Transverse colon (tissue), 4 donors: ENCODE data around the gene UIMC1. TPM values are rescaled to one million over a fixed set of nuclear protein-coding genes. Genes with fewer than 3 reads are reported as not detected.

Source experiments
- DNase-seq: peaks from one replicate; pipeline ENCODE4 v3.0.0-alpha.2; 2019
- H3K27ac ChIP-seq, 4 donors: fragments of 200-600 bp; sonication (generic); 2 replicates each; pipeline ENCODE4 v1.5.1; 2016 to 2018; ENCODE audit warnings: inconsistent platforms in 4 of 4
- H3K27me3 ChIP-seq: fragments of 200-600 bp; sonication (generic); 2 replicates; pipeline ENCODE4 v1.5.1; 2017; ENCODE audit warnings: inconsistent platforms
- H3K36me3 ChIP-seq, 4 donors: fragments of 200-600 bp; sonication (generic); 2 replicates each; pipeline ENCODE4 v1.5.1; 2017 to 2019; ENCODE audit warnings: inconsistent platforms in 4 of 4
- H3K4me1 ChIP-seq, 4 donors: fragments of 200-600 bp; sonication (generic); 2 replicates each; pipeline ENCODE4 v1.5.1; 2017 to 2020; ENCODE audit warnings: inconsistent platforms in 4 of 4
- H3K4me3 ChIP-seq, 4 donors: fragments of 200-600 bp; sonication (generic); 1 replicate in 1 of 4; 2 replicates in 3 of 4; pipeline versions ENCODE4 v1.5.1 to v1.6.1; 2017 to 2019; ENCODE audit warnings: inconsistent platforms in 4 of 4
- H3K9me3 ChIP-seq, 2 donors: fragments of 200-600 bp; sonication (generic); 2 replicates each; pipeline ENCODE4 v1.5.1; 2017 to 2019; ENCODE audit warnings: inconsistent platforms in 2 of 2
- CTCF ChIP-seq, 5 experiments: fragments of 200-600 bp in 3 of 5; fragments of 450-650 bp in 2 of 5; sonication (generic) in 3 of 5; IDR thresholded peaks; 1 replicate in 2 of 5; 2 replicates in 3 of 5; pipeline ENCODE4 v1.5.1; 2016 to 2017; ENCODE audit warnings: antibody characterized with exemption in 5 of 5, inconsistent platforms in 3 of 5, mild to moderate bottlenecking in 2 of 5, moderate library complexity in 1 of 5
- EP300 ChIP-seq: sonication (generic); formaldehyde crosslinking; IDR thresholded peaks from one replicate; pipeline ENCODE4 v1.6.1; 2017; ENCODE audit warnings: antibody characterized with exemption, low read depth
- POLR2A ChIP-seq: fragments of 450-650 bp; IDR thresholded peaks from one replicate; pipeline ENCODE4 v1.6.1; 2016; ENCODE audit warnings: antibody characterized with exemption, mild to moderate bottlenecking, moderate library complexity
- POLR2AphosphoS5 ChIP-seq, 3 donors: sonication (generic); formaldehyde crosslinking; IDR thresholded peaks; one replicate each; pipeline ENCODE4 v1.6.1; 2016; ENCODE audit warnings: antibody characterized with exemption in 3 of 3
- WGBS, 2 donors: methylation state at CpG; one replicate each; pipeline ENCODE4 v1.1.5; 2018; ENCODE audit warnings: low coverage in 1 of 2; 5-methylcytosine and 5-hydroxymethylcytosine counted together
- in situ Hi-C, 4 donors: fragments of 200-750 bp; cut with MboI; loops; one replicate each; pipeline versions ENCODE4 v1.15.0 to v1.15.1; 2017; ENCODE audit warnings: low sequenced_read_pairs in 3 of 4, low pct_ligation_motif_present in 1 of 4, low pct_unique_long_range_greater_than_20kb in 1 of 4
- intact Hi-C: fragments of 100-400 bp; cut with DNase I; formaldehyde crosslinking; loops from one replicate; pipeline ENCODE4 v1.15.1; 2023; ENCODE audit warnings: low total_unique reads
- total RNA-seq, 4 donors: library from RNA; depleted of rRNA; stranded (reverse); fragments of >200 nt; gene quantifications; one replicate each; pipeline ENCODE4 v1.1.0, GENCODE V29; 2016

The UIMC1 gene
- total RNA-seq, 4 donors from 2014 or later = 25.1 to 213 (median 34.6) TPM

DNA sequence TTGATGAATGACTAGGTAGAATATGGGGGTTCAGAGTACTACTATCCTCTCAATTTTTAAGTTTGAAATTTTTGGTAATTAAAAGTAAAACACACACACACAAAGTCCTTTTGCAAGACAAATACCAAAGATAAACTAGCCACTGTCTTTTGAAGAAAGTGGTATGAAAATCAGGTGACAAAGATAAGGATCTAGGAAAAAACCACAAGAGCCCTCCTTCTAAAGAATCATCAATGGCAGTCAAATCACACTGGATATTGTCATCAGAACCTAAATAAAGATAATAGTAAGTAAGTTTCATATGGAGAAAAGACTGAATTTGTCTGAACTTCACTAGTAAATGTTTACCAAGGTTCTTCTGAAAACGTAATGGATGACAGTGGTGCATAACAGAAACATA, 76.9 kb downstream of the UIMC1 start:
- in situ Hi-C loops = no loop called here
- intact Hi-C loops = no loop called here
- Histone ChIP-seq H3K36me3 (peaks cover 0 to 15% (median 0%) of the 10 kb centered on the region in 4 donors), H3K27me3 (no peaks in the 10 kb centered on the region), H3K4me1 (no peaks in the 10 kb centered on the region), H3K4me3 (no peak overlapping the region), H3K27ac (no peak overlapping the region), H3K9me3 (no peaks in the 10 kb centered on the region)
- 85 to 88% methylated on average over 1 of the region's 1 CpG for WGBS, 2 donors
- TF ChIP-seq EP300 (no peak), POLR2A (no peak), CTCF (IDR thresholded peaks at IDR 0.05) (no peak)
- DNase-seq = no peak

DNA sequence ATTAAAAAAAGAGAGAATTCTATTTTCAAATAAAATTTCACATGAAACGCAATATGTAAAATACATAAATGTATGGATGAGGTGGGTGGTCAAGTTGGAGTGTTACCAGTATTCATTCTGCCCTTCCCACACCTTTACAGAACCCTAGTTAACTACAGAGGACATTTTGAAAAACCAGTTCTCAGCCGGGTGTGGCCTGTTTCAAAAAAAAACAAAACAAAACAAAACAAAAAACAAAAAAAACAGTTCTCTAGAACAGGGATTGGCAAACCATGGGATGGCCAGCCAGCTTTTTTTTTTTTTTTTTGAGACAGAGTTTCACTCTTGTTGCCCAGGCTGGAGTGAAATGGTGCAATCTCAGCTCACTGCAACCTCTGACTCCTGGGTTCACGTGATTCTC, 79.0 kb downstream of the UIMC1 start:
- intact Hi-C loops (no loop called here), in situ Hi-C loops (no loop called here)
- H3K4me3 ChIP-seq = no peak overlapping the region
- no peaks in the 10 kb centered on the region for H3K4me1 ChIP-seq
- H3K36me3 ChIP-seq = peaks cover 0 to 15% (median 0%) of the 10 kb centered on the region in 4 donors
- no peaks in the 10 kb centered on the region for H3K9me3 ChIP-seq
- no peak overlapping the region for H3K27ac ChIP-seq
- 88 to 93% methylated on average over 3 of the region's 3 CpGs for WGBS, 2 donors
- DNase-seq = no peak
- no peak for TF ChIP-seq EP300
- no peak for TF ChIP-seq POLR2AphosphoS5 (IDR thresholded peaks at IDR 0.05)
- no peak for TF ChIP-seq CTCF (IDR thresholded peaks at IDR 0.05)
- no peak for TF ChIP-seq POLR2A
- H3K27me3 ChIP-seq = no peaks in the 10 kb centered on the region

DNA sequence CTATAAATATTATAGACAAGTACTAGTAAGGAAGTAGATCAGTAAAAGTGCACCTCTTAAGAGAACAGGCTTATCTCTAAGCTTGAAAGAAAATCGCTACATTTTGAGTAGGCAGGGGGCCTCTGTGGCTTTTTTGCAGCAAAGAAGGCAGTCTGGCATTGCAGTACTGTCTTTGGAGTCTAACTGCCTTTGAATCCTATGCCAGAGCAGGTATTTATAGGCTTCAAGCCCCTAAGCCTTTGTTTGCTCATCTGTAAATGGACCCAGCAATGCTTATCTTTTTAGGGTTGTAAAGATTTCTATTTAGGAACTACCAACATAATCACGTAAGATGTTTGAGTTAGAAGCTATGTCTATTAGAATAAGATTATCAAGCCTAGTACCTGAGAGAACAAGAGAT, 83.8 kb downstream of the UIMC1 start:
- intact Hi-C loops = no loop called here
- no peaks in the 10 kb centered on the region for H3K9me3 ChIP-seq
- no peak for DNase-seq
- no peaks in the 10 kb centered on the region for H3K27me3 ChIP-seq
- no peak overlapping the region for H3K27ac ChIP-seq
- TF ChIP-seq POLR2A (no peak), POLR2AphosphoS5 (IDR thresholded peaks at IDR 0.05) (no peak), EP300 (no peak), CTCF (IDR thresholded peaks at IDR 0.05) (no peak)
- WGBS, 2 donors = 60 to 80% methylated on average over 2 of the region's 2 CpGs
- in situ Hi-C loops = loop anchor here in 1 of 4 donors (25.0 kb wide), 1 partner anchor 261 kb away; no protein-coding TSS in a partner anchor
- H3K36me3 ChIP-seq = peaks cover 0 to 5% (median 0%) of the 10 kb centered on the region in 4 donors
- H3K4me3 ChIP-seq = no peak overlapping the region
- no peaks in the 10 kb centered on the region for H3K4me1 ChIP-seq

DNA sequence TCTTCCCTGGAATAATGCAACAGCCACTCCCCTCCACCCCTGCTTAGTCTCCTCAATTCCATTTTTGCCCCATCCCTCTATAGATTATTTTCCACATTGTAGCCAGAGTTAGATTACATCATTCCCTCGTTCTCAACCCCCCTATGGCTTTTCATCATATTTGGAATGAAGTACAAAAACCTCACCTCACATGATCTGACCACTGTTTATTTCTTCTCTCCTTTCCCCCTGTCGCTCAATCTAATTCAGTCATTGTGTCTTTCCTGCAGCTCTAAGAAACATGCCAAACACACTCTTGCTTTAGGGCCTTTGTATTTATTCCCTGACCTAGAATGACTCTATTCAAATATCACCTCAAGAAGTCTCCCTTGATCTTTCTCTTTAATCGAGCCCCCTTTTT, 84.9 kb downstream of the UIMC1 start:
- Histone ChIP-seq H3K27me3 (no peaks in the 10 kb centered on the region), H3K4me3 (no peak overlapping the region), H3K4me1 (no peaks in the 10 kb centered on the region), H3K27ac (no peak overlapping the region), H3K9me3 (no peaks in the 10 kb centered on the region), H3K36me3 (peaks cover 0 to 5% (median 0%) of the 10 kb centered on the region in 4 donors)
- no peak for TF ChIP-seq POLR2A
- no peak for TF ChIP-seq EP300
- no peak for TF ChIP-seq POLR2AphosphoS5 (IDR thresholded peaks at IDR 0.05)
- TF ChIP-seq CTCF (IDR thresholded peaks at IDR 0.05) = no peak
- no peak for DNase-seq
- in situ Hi-C loops (loop anchor here in 1 of 4 donors (25.0 kb wide), 1 partner anchor 259 kb away; no protein-coding TSS in a partner anchor), intact Hi-C loops (no loop called here)
- WGBS, 2 donors = 85 to 87% methylated on average over 3 of the region's 3 CpGs
